HT-29 (cell line): ENCODE data around the gene LGALS7. TPM values are rescaled to one million over a fixed set of nuclear protein-coding genes. Genes with fewer than 3 reads are reported as not detected.
"Not testable (repeated sequence)": the region's sequence is repeated elsewhere in the genome, so short reads cannot be mapped to it uniquely, and the experiment has no call there.

ENCODE experiments used
- DNase-seq: peaks from one replicate; pipeline ENCODE4 v3.0.0-alpha.2; 2015; ENCODE audit warnings: low spot score
- total RNA-seq: library from RNA; depleted of rRNA; stranded (reverse); fragments of >200 nt; shearing (Covaris generic); gene quantifications from 2 replicates; pipeline ENCODE4 v1.2.3, GENCODE V29; 2014; rRNA removed

LGALS7 gene
- 1.5 TPM in 1 of 2 replicates, not detected in the other for total RNA-seq

- DNase-seq, result no peak
These were observed at the start of gene LGALS7 for GRCh38 chr19:38773469-38774177. TSS of gene LGALS7 (minus strand) at chr19:38773517. CDS start at chr19:38773492, 25 bp downstream.

GRCh38 chr19:38821230-38821825 is 48.0 kb upstream of the LGALS7 start:
- not testable (repeated sequence) for DNase-seq

GRCh38 chr19:38819231-38819920 is 46.1 kb upstream of the LGALS7 start:
- peak; percentile 74 for DNase-seq

- no peak for DNase-seq
These were observed 43.8 kb upstream of the LGALS7 start for GRCh38 chr19:38817081-38817480.

GRCh38 chr19:38816131-38816750 is 42.9 kb upstream of the LGALS7 start:
- no peak for DNase-seq

GRCh38 chr19:38815059-38816001 is 42.0 kb upstream of the LGALS7 start:
- DNase-seq, result no peak

- DNase-seq, result not testable (repeated sequence)
These were observed 40.6 kb upstream of the LGALS7 start for GRCh38 chr19:38813932-38814331.

- DNase-seq, result no peak
These were observed 40.0 kb upstream of the LGALS7 start for GRCh38 chr19:38813323-38813722.

GRCh38 chr19:38812841-38813320 is 39.6 kb upstream of the LGALS7 start, which contains the start of gene LGALS4:
TSS of gene LGALS4 (minus strand) at chr19:38812945. CDS start at chr19:38812886, 59 bp downstream.
- peak; percentile 99 for DNase-seq

- peak; percentile 57 for DNase-seq
These were observed 38.9 kb upstream of the LGALS7 start for GRCh38 chr19:38812009-38812840.

- DNase-seq, result no peak
These were observed 36.4 kb upstream of the LGALS7 start for GRCh38 chr19:38809592-38810252.

GRCh38 chr19:38808741-38809140 is 35.4 kb upstream of the LGALS7 start:
- no peak for DNase-seq

GRCh38 chr19:38807374-38808098 is 34.2 kb upstream of the LGALS7 start:
- not testable (repeated sequence) for DNase-seq

- DNase-seq, result no peak
These were observed 33.1 kb upstream of the LGALS7 start for GRCh38 chr19:38806371-38806770.

GRCh38 chr19:38805180-38805579 is 31.9 kb upstream of the LGALS7 start:
- DNase-seq, result no peak

- no peak for DNase-seq
These were observed 30.2 kb upstream of the LGALS7 start for GRCh38 chr19:38803543-38803942.

GRCh38 chr19:38801359-38802095 is 28.2 kb upstream of the LGALS7 start:
- no peak for DNase-seq
